ENCODE results near the gene ALAS1. TPM values are rescaled to one million over a fixed set of nuclear protein-coding genes. Genes with fewer than 3 reads are reported as not detected.

The ALAS1 gene
- total RNA-seq = 10 to 100 TPM; 39.8 to 58.8 TPM

- intact Hi-C loops (cut with DNase I) = loop anchor here (5.0 kb wide), 1 partner anchor 46 kb away; the partner anchor contains the start of gene POC1A
- Histone ChIP-seq H3K4me1 (replicated peaks) (peaks cover 7% of the 10 kb centered on the region), H3K27ac (peak within 1 kb of the TSS; percentile 81 to 82), H3K4me3 (peak within 1 kb of the TSS; percentile 57 to 94), H3K27me3 (replicated peaks; ENCODE audit: insufficient read depth) (no peaks in the 10 kb centered on the region), H3K9me3 (no peaks in the 10 kb centered on the region), H3K36me3 (peaks cover 0 to 5% of the 10 kb centered on the region in 2 donors)
- peak; percentile 86 for DNase-seq (ENCODE audit: low spot score)
- under 1% methylated on average over 52 of the region's 71 CpGs for WGBS
- peak in 2 of 4 experiments; percentile 30 to 45 for TF ChIP-seq CTCF (IDR thresholded peaks at IDR 0.05)
- peak; percentile 99 for TF ChIP-seq POLR2AphosphoS5 (IDR thresholded peaks at IDR 0.05)
- TF ChIP-seq POLR2A (IDR thresholded peaks at IDR 0.05) = peak; percentile 98
Measured at GRCh38 chr3:52197842-52198625, at the start of gene ALAS1. Gene ALAS1, plus strand, starts transcription at chr3:52198160. Its CDS starts 1,082 bp downstream, at chr3:52199242.

- WGBS = 99% methylated on average over 8 of the region's 8 CpGs
- no peaks in the 10 kb centered on the region for H3K9me3 ChIP-seq
- no peak overlapping the region for H3K27ac ChIP-seq
- H3K4me3 ChIP-seq = no peak overlapping the region
- intact Hi-C loops (cut with DNase I) = loop anchor here (10.0 kb wide), 1 partner anchor 94 kb away; the partner anchor contains the start of gene DUSP7
- H3K4me1 ChIP-seq (replicated peaks) = peaks cover 2% of the 10 kb centered on the region
- H3K36me3 ChIP-seq = no peaks in the 10 kb centered on the region
- no peak for TF ChIP-seq CTCF (IDR thresholded peaks at IDR 0.05)
- TF ChIP-seq POLR2A (IDR thresholded peaks at IDR 0.05) = no peak
- TF ChIP-seq POLR2AphosphoS5 (IDR thresholded peaks at IDR 0.05) = no peak
- H3K27me3 ChIP-seq (replicated peaks; ENCODE audit: insufficient read depth) = no peaks in the 10 kb centered on the region
- DNase-seq (ENCODE audit: low spot score) = no peak
Measured at GRCh38 chr3:52149021-52149420, 48.9 kb upstream of the ALAS1 start.

GRCh38 chr3:52149726-52150125, 48.2 kb upstream of the ALAS1 start:
- no peak overlapping the region for H3K4me3 ChIP-seq
- TF ChIP-seq POLR2A (IDR thresholded peaks at IDR 0.05) (no peak), POLR2AphosphoS5 (IDR thresholded peaks at IDR 0.05) (no peak), CTCF (IDR thresholded peaks at IDR 0.05) (no peak)
- peaks cover 2% of the 10 kb centered on the region for H3K4me1 ChIP-seq (replicated peaks)
- H3K27me3 ChIP-seq (replicated peaks; ENCODE audit: insufficient read depth) = no peaks in the 10 kb centered on the region
- H3K9me3 ChIP-seq = no peaks in the 10 kb centered on the region
- 94% methylated on average over 11 of the region's 11 CpGs for WGBS
- no peak overlapping the region for H3K27ac ChIP-seq
- DNase-seq (ENCODE audit: low spot score) = no peak
- H3K36me3 ChIP-seq = no peaks in the 10 kb centered on the region
- intact Hi-C loops (cut with DNase I) = loop anchor here (5.0 to 10.0 kb wide), 3 partner anchors 48 to 207 kb away; partner anchors contain the start of genes ALAS1, DUSP7, PARP3 and RRP9

GRCh38 chr3:52150357-52150756, 47.6 kb upstream of the ALAS1 start:
- Histone ChIP-seq H3K27ac (no peak overlapping the region), H3K4me3 (no peak overlapping the region), H3K36me3 (no peaks in the 10 kb centered on the region), H3K27me3 (replicated peaks; ENCODE audit: insufficient read depth) (no peaks in the 10 kb centered on the region), H3K9me3 (no peaks in the 10 kb centered on the region), H3K4me1 (replicated peaks) (peaks cover 2% of the 10 kb centered on the region)
- intact Hi-C loops (cut with DNase I) = loop anchor here (5.0 kb wide), 2 partner anchors 47 to 208 kb away; partner anchors contain the start of genes ALAS1, PARP3 and RRP9
- TF ChIP-seq POLR2AphosphoS5 (IDR thresholded peaks at IDR 0.05) = no peak
- TF ChIP-seq POLR2A (IDR thresholded peaks at IDR 0.05) = no peak
- TF ChIP-seq CTCF (IDR thresholded peaks at IDR 0.05) = no peak
- no peak for DNase-seq (ENCODE audit: low spot score)
- WGBS = 100% methylated on average over 3 of the region's 3 CpGs

Measured in prostate gland (tissue), 2 donors.